Measurements from ENCODE around the gene ARID1B.
A peak's percentile ranks its signal among the peaks of the same experiment; 100 is the strongest.

GRCh38 chr6:157021344-157021992 lies 244.3 kb downstream of the ARID1B start:
- TF ChIP-seq, protein P1, sequence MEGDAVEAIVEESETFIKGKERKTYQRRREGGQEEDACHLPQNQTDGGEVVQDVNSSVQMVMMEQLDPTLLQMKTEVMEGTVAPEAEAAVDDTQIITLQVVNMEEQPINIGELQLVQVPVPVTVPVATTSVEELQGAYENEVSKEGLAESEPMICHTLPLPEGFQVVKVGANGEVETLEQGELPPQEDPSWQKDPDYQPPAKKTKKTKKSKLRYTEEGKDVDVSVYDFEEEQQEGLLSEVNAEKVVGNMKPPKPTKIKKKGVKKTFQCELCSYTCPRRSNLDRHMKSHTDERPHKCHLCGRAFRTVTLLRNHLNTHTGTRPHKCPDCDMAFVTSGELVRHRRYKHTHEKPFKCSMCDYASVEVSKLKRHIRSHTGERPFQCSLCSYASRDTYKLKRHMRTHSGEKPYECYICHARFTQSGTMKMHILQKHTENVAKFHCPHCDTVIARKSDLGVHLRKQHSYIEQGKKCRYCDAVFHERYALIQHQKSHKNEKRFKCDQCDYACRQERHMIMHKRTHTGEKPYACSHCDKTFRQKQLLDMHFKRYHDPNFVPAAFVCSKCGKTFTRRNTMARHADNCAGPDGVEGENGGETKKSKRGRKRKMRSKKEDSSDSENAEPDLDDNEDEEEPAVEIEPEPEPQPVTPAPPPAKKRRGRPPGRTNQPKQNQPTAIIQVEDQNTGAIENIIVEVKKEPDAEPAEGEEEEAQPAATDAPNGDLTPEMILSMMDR (tag by site-specific recombination; IDR thresholded peaks at IDR 0.05): peak; percentile 75; the same call in 1 of the 2 replicates
- TF ChIP-seq ZNF660 (tag by site-specific recombination; IDR thresholded peaks at IDR 0.05) (peak; percentile 90), REST (tag by site-specific recombination; IDR thresholded peaks at IDR 0.05) (no peak), SETDB1 (IDR thresholded peaks at IDR 0.05; ENCODE audit: insufficient read length, low read length) (no peak), PBX3 (CRISPR knock-in tag; IDR thresholded peaks at IDR 0.05) (peak; percentile 87), ZNF785 (tag by site-specific recombination; IDR thresholded peaks at IDR 0.05) (no peak), ZBTB8A (tag by site-specific recombination; IDR thresholded peaks at IDR 0.05) (peak; percentile 94), ZNF23 (tag by site-specific recombination; IDR thresholded peaks at IDR 0.05; ENCODE audit: borderline replicate concordance) (no peak), ZNF530 (tag by site-specific recombination; IDR thresholded peaks at IDR 0.05; ENCODE audit: low read depth) (no peak), TCF7L2 (IDR thresholded peaks at IDR 0.05; ENCODE audit: borderline replicate concordance, low read depth, low read length) (no peak)
- TF ChIP-seq, protein P2, sequence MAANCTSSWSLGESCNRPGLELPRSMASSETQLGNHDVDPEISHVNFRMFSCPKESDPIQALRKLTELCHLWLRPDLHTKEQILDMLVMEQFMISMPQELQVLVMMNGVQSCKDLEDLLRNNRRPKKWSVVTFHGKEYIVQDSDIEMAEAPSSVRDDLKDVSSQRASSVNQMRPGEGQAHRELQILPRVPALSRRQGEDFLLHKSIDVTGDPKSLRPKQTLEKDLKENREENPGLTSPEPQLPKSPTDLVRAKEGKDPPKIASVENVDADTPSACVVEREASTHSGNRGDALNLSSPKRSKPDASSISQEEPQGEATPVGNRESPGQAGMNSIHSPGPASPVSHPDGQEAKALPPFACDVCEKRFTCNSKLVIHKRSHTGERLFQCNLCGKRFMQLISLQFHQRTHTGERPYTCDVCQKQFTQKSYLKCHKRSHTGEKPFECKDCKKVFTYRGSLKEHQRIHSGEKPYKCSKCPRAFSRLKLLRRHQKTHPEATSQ (tag by site-specific recombination; IDR thresholded peaks at IDR 0.05): peak; percentile 52; the same call in 1 of the 2 replicates
- TF ChIP-seq, protein P3, sequence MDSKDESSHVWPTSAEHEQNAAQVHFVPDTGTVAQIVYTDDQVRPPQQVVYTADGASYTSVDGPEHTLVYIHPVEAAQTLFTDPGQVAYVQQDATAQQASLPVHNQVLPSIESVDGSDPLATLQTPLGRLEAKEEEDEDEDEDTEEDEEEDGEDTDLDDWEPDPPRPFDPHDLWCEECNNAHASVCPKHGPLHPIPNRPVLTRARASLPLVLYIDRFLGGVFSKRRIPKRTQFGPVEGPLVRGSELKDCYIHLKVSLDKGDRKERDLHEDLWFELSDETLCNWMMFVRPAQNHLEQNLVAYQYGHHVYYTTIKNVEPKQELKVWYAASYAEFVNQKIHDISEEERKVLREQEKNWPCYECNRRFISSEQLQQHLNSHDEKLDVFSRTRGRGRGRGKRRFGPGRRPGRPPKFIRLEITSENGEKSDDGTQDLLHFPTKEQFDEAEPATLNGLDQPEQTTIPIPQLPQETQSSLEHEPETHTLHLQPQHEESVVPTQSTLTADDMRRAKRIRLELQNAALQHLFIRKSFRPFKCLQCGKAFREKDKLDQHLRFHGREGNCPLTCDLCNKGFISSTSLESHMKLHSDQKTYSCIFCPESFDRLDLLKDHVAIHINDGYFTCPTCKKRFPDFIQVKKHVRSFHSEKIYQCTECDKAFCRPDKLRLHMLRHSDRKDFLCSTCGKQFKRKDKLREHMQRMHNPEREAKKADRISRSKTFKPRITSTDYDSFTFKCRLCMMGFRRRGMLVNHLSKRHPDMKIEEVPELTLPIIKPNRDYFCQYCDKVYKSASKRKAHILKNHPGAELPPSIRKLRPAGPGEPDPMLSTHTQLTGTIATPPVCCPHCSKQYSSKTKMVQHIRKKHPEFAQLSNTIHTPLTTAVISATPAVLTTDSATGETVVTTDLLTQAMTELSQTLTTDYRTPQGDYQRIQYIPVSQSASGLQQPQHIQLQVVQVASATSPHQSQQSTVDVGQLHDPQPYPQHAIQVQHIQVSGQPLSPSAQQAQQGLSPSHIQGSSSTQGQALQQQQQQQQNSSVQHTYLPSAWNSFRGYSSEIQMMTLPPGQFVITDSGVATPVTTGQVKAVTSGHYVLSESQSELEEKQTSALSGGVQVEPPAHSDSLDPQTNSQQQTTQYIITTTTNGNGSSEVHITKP (tag by site-specific recombination; IDR thresholded peaks at IDR 0.05): peak; percentile 60; the same call in 1 of the 2 replicates

Data from HEK293 (cell line).